GM19395 (cell line): Measurements from ENCODE around the gene CACNA2D3.

ENCODE experiments used
- ATAC-seq: cut with Tn5 transposase; IDR thresholded peaks from one replicate; pipeline ENCODE4 v1.9.1; 2021; ENCODE audit warnings: mild to moderate bottlenecking, moderate library complexity; ENCODE audit not compliant: unreplicated experiment

CACNA2D3 gene

GRCh38 chr3:54213907-54214306 is 91.6 kb downstream of the CACNA2D3 start:
- ATAC-seq = no peak

DNA sequence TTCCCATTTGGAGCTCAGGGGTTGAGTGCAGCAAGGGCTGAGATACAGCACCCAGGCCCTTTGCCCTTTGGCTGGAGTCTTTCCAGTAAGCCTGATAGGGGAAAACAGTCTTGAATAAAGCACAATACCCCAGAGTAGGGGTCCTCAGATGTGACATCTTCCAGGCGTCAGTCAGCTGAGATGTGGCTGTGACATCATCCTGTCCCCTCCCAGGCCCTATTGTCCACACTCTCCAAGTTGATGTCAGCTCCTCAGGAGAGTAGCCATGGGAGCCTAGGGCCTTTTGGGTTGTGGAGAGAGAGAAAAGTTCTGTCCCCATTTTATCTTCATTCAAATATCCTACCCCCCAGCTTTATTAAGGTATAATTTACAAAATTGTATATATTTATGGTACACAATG is 92.5 kb downstream of the CACNA2D3 start:
- ATAC-seq = no peak

DNA sequence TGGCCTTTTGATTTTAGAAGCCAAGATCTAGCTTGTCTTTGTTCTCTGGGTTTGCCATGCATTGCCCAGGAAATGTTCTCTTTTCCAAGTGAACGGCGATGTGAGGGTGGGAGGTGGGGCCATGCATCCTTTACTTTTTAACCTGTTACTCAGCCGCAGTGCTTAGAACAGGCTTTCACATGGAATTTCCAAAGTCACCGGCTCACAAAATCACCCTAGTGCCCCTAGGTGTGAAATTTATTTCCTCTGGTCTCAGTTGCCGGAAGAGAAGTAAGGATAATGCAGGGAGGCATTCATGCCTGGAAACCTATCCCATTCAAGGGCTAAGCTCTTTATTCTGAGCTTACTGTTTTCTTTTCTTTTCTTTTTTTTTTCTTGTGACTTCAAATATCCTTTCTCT is 93.2 kb downstream of the CACNA2D3 start:
- no peak for ATAC-seq

DNA sequence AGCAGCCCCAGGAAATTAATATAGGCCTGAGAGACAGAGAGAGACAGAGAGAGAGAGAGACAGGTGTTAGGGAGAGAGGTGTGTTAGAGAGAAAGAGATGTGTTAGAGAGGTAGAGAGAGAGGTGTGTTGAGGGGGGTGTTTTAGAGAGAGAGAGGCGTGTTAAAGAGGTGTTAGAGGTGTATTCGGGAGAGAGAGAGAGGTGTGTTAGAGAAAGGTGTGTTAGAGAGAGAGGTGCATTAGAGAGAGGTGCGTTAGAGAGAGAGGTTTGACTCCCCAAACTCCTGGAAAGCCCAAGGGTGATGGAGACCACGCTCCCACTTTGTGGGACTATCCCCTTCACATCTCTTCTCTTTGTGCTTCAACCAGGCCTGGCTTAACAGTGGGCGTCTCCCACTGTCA is 95.5 kb downstream of the CACNA2D3 start:
- ATAC-seq = no peak

- ATAC-seq = no peak
Measured at GRCh38 chr3:54222316-54222715, 100.0 kb downstream of the CACNA2D3 start.

GRCh38 chr3:54223063-54223462 is 100.7 kb downstream of the CACNA2D3 start:
- no peak for ATAC-seq

GRCh38 chr3:54225841-54226528 is 103.6 kb downstream of the CACNA2D3 start:
- ATAC-seq = no peak

GRCh38 chr3:54228806-54229205 is 106.5 kb downstream of the CACNA2D3 start:
- no peak for ATAC-seq

- no peak for ATAC-seq
Measured at GRCh38 chr3:54232618-54233017, 110.3 kb downstream of the CACNA2D3 start.

DNA sequence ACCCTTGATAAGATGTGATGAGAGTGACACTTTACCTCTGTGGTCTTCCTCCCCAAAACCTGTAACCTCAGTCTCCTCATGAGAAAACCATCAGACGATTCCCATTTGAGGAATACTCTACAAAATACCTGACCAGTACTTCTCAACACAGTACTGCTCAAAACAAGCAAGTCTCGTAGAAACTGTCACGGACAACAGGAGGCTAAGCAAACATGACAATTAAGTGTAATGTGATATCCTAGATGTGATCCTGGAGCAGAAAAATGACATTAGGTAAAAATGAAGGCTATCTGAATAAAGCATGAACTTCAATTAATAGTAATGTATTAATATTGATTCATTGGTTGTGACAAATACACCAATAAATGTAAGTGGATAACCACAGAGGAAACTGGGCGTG is 113.6 kb downstream of the CACNA2D3 start:
- no peak for ATAC-seq

- no peak for ATAC-seq
Measured at GRCh38 chr3:54237109-54237508, 114.8 kb downstream of the CACNA2D3 start.

- no peak for ATAC-seq
Measured at GRCh38 chr3:54237788-54238502, 115.6 kb downstream of the CACNA2D3 start.

- no peak for ATAC-seq
Measured at GRCh38 chr3:54240309-54240708, 118.0 kb downstream of the CACNA2D3 start.

DNA sequence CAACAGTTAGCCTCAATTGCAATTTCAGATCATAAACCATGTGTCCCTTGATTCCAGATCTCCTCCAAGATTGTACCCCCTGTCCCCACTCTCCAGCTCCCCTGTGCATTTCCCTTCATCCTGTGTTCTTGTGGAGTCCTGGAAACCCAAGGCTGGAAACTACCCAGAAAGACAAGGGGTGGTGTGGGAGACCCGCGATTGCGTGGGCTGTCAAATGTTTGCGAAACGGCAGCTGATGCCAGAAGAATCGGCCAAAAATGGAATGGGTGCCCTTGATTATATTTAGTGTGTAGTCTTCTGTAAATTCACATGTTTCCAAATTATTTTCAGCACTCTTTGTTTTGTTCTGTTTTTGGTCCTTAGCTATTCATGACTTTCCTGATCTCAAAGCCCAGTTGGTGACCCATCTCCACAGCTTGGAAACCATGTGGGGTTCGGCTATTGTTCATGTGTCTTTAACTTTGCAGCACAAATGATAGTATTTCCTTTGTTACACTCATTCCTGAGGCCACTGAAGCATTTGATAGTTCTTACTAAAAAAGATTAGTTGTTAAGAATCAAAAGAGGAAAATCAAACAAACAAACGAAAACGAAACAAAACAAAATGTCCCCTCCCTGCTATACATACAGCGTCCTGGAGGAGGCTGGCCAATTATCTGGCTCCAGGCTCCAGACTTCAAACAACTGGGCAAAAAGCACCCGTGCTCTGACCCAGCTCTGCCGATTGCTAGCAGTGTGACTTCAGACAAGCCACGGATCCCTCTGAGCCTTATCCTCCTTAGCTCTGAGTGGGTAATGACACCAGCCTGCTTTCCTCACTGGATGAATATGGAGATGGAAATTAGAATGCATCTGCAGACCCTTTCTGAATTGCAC is 120.9 kb downstream of the CACNA2D3 start:
- no peak for ATAC-seq

- no peak for ATAC-seq
Measured at GRCh38 chr3:54243960-54244682, 121.8 kb downstream of the CACNA2D3 start.

DNA sequence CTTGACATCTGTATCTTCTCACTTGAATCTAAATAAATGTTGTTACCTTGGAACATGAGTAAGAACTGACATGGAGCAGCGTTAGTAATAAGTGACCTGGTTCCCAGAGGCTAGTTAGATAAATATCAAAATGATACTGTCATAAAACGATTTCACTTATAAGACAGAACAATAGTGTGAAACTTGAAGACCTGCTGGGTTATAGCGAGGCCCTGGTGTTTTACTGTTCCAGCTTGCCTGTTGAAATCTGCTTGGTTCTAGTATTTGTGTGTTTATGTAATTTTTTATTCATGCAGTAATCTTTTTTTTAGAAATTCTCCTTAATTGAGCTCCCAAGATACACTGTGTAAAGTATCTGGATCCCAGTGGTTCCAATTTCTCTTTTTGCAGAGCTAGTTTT is 129.4 kb downstream of the CACNA2D3 start:
- no peak for ATAC-seq

- ATAC-seq = no peak
Measured at GRCh38 chr3:54257125-54257720, 134.9 kb downstream of the CACNA2D3 start.

GRCh38 chr3:54259636-54260035 is 137.3 kb downstream of the CACNA2D3 start:
- no peak for ATAC-seq

GRCh38 chr3:54261141-54261540 is 138.8 kb downstream of the CACNA2D3 start:
- ATAC-seq = no peak

- ATAC-seq = no peak
Measured at GRCh38 chr3:54262541-54262940, 140.2 kb downstream of the CACNA2D3 start.

DNA sequence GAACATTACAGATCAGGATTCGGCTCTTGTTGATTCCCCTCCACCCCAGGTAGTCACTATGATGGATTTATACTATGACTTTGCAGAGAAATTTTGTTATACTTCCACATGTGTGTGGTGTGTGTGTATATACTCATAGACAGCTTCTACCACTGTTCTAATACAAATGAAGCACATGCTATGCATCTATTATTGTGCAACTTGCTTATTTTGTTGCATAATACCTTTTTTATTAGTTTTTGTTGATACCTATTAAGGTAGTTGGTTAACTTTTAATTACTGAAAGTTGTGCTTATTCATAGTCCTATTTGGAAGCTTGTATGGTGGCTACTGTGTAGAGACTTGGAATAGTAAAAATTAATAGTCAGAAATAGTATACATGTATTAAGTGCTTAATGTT is 140.6 kb downstream of the CACNA2D3 start:
- ATAC-seq = no peak
